OCI-LY7 (cell line): Measurements from ENCODE around the gene MOCS3.

Source experiments
- EZH2phosphoT487 ChIP-seq: fragments of 200-600 bp; sonication (generic); IDR thresholded peaks from 2 replicates; pipeline ENCODE4 v1.6.1; 2018; ENCODE audit warnings: low read depth, borderline replicate concordance, mild to moderate bottlenecking, mixed run types, antibody characterized with exemption, low read length, moderate library complexity, mixed read lengths
- TF ChIP-seq, protein P1 (sequence below): fragments of 200-600 bp; sonication (generic); conservative IDR thresholded peaks from 2 replicates; pipeline ENCODE4 v1.5.1; 2014; ENCODE audit warnings: mild to moderate bottlenecking, antibody characterized with exemption, low read length, moderate library complexity, mixed read lengths

DNA sequence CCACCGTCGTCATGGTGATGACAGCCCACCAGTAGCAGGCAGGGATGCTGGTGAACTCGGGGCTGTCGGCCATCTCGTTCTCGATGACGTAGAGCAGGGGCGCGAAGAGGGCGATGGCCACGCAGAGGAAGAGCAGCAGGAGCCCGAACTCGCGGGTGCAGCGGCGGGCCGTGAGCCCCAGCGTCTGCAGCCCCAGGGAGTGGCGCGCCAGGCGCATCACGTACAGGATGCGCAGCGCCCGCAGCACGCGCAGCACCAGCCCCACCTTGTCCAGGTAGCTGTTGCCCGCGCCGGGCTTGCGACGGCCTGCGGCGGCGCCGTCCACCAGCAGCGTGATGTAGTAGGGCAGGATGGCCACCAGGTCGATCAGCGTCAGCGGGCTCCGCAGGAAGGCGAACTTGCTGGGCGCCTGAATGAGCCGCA lies 45.7 kb downstream of the MOCS3 start:
- TF ChIP-seq, protein P1, sequence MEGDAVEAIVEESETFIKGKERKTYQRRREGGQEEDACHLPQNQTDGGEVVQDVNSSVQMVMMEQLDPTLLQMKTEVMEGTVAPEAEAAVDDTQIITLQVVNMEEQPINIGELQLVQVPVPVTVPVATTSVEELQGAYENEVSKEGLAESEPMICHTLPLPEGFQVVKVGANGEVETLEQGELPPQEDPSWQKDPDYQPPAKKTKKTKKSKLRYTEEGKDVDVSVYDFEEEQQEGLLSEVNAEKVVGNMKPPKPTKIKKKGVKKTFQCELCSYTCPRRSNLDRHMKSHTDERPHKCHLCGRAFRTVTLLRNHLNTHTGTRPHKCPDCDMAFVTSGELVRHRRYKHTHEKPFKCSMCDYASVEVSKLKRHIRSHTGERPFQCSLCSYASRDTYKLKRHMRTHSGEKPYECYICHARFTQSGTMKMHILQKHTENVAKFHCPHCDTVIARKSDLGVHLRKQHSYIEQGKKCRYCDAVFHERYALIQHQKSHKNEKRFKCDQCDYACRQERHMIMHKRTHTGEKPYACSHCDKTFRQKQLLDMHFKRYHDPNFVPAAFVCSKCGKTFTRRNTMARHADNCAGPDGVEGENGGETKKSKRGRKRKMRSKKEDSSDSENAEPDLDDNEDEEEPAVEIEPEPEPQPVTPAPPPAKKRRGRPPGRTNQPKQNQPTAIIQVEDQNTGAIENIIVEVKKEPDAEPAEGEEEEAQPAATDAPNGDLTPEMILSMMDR: no peak
- no peak for TF ChIP-seq EZH2phosphoT487
